ENCODE measurements around the gene DBH. TPM values are rescaled to one million over a fixed set of nuclear protein-coding genes. Genes with fewer than 3 reads are reported as not detected.

DBH gene
- total and polyA plus RNA-seq, 2 of the 13 experiments (the other 11 are each of a cell fraction or from before 2014, with no cell fraction given) = not detected

DNA sequence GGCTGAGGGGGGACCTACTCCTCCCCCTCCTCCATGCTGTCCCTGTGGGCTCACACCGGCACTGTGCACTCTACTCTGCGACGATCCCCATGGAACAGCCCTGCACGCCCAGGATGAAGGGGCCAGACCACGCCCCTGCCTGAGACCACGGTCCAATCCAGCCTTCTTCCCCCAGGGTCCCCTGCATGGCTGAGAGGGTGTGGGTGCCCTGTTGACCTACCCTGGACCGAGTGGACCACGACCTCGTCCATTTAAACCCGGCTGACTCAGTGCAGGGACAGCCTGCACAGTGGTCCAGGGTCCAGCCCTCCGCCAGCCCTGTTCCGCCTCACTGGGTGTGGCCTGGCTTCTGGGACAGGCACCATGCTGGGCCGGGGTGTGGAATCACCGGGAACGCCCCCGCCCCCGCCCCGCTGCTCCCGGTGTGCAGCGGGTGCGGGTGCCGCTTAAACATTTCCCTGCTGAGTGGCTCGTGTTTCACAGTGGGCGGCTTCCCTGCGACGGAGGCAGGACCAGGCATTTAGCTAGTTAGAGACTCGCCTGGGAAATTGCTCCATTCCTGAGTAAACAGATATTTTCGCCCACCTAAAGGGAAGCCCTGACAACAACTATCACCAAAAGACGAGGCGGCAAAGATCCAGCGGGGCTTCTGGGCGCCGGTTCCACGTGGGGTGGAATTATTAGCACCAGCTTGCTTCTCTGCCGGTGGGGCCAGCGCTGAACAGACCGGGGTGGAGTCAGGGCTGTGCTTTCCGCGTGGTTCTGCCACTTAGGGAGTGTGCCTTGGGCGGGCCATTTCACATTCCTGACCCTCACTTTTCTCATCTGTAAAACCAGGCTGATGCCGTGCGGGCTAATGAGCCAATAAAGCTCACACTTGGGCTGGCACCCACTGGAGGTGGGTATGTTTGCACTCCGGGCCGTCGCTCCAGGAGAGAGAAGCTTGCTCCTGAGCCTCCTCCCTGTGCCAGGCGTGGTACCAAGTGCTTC is 22.6 kb downstream of the DBH start (continued):
- TF ChIP-seq, protein P1, sequence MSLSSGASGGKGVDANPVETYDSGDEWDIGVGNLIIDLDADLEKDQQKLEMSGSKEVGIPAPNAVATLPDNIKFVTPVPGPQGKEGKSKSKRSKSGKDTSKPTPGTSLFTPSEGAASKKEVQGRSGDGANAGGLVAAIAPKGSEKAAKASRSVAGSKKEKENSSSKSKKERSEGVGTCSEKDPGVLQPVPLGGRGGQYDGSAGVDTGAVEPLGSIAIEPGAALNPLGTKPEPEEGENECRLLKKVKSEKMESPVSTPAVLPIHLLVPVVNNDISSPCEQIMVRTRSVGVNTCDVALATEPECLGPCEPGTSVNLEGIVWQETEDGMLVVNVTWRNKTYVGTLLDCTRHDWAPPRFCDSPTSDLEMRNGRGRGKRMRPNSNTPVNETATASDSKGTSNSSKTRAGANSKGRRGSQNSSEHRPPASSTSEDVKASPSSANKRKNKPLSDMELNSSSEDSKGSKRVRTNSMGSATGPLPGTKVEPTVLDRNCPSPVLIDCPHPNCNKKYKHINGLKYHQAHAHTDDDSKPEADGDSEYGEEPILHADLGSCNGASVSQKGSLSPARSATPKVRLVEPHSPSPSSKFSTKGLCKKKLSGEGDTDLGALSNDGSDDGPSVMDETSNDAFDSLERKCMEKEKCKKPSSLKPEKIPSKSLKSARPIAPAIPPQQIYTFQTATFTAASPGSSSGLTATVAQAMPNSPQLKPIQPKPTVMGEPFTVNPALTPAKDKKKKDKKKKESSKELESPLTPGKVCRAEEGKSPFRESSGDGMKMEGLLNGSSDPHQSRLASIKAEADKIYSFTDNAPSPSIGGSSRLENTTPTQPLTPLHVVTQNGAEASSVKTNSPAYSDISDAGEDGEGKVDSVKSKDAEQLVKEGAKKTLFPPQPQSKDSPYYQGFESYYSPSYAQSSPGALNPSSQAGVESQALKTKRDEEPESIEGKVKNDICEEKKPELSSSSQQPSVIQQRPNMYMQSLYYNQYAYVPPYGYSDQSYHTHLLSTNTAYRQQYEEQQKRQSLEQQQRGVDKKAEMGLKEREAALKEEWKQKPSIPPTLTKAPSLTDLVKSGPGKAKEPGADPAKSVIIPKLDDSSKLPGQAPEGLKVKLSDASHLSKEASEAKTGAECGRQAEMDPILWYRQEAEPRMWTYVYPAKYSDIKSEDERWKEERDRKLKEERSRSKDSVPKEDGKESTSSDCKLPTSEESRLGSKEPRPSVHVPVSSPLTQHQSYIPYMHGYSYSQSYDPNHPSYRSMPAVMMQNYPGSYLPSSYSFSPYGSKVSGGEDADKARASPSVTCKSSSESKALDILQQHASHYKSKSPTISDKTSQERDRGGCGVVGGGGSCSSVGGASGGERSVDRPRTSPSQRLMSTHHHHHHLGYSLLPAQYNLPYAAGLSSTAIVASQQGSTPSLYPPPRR (CRISPR knock-in tag; IDR thresholded peaks at IDR 0.05; ENCODE audit: borderline replicate concordance) = peak; percentile 86
- TF ChIP-seq ZNF350 (CRISPR knock-in tag; IDR thresholded peaks at IDR 0.05; ENCODE audit: borderline replicate concordance, low read depth) (no peak; the same call in 1 of the 2 replicates), ZSCAN31 (CRISPR knock-in tag; IDR thresholded peaks at IDR 0.05; ENCODE audit: low read depth) (no peak), IKZF4 (CRISPR knock-in tag; IDR thresholded peaks at IDR 0.05; ENCODE audit: borderline replicate concordance, low read depth, not compliant biosample characterization) (peak; percentile 52), ZNF441 (CRISPR knock-in tag; IDR thresholded peaks at IDR 0.05; ENCODE audit: borderline replicate concordance) (peak; percentile 33; the same call in 1 of the 2 replicates), ZFP36L1 (CRISPR knock-in tag; IDR thresholded peaks at IDR 0.05) (peak; percentile 76; the same call in 1 of the 2 replicates), SP2 (CRISPR knock-in tag; IDR thresholded peaks at IDR 0.05) (peak; percentile 40; the same call in 1 of the 2 replicates), GATAD2A (CRISPR knock-in tag; IDR thresholded peaks at IDR 0.05) (peak; percentile 78), TCF7 (IDR thresholded peaks at IDR 0.05; ENCODE audit: low read depth) (no peak), ZNF383 (CRISPR knock-in tag; IDR thresholded peaks at IDR 0.05; ENCODE audit: borderline replicate concordance) (peak; percentile 96; the same call in 1 of the 2 replicates), PRPF4 (IDR thresholded peaks at IDR 0.05; ENCODE audit: low read depth, low read length, poor library complexity, severe bottlenecking) (no peak), ZNF263 (CRISPR knock-in tag; IDR thresholded peaks at IDR 0.05) (peak; percentile 35; the same call in 1 of the 2 replicates), HOXA3 (CRISPR knock-in tag; IDR thresholded peaks at IDR 0.05) (peak; percentile 79), ZFX (CRISPR knock-in tag; IDR thresholded peaks at IDR 0.05; ENCODE audit: low read depth) (peak; percentile 40; the same call in 1 of the 2 replicates)
- TF ChIP-seq, protein P2, sequence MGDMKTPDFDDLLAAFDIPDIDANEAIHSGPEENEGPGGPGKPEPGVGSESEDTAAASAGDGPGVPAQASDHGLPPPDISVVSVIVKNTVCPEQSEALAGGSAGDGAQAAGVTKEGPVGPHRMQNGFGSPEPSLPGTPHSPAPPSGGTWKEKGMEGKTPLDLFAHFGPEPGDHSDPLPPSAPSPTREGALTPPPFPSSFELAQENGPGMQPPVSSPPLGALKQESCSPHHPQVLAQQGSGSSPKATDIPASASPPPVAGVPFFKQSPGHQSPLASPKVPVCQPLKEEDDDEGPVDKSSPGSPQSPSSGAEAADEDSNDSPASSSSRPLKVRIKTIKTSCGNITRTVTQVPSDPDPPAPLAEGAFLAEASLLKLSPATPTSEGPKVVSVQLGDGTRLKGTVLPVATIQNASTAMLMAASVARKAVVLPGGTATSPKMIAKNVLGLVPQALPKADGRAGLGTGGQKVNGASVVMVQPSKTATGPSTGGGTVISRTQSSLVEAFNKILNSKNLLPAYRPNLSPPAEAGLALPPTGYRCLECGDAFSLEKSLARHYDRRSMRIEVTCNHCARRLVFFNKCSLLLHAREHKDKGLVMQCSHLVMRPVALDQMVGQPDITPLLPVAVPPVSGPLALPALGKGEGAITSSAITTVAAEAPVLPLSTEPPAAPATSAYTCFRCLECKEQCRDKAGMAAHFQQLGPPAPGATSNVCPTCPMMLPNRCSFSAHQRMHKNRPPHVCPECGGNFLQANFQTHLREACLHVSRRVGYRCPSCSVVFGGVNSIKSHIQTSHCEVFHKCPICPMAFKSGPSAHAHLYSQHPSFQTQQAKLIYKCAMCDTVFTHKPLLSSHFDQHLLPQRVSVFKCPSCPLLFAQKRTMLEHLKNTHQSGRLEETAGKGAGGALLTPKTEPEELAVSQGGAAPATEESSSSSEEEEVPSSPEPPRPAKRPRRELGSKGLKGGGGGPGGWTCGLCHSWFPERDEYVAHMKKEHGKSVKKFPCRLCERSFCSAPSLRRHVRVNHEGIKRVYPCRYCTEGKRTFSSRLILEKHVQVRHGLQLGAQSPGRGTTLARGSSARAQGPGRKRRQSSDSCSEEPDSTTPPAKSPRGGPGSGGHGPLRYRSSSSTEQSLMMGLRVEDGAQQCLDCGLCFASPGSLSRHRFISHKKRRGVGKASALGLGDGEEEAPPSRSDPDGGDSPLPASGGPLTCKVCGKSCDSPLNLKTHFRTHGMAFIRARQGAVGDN (CRISPR knock-in tag; IDR thresholded peaks at IDR 0.05) = peak; percentile 89
- TF ChIP-seq, protein P3, sequence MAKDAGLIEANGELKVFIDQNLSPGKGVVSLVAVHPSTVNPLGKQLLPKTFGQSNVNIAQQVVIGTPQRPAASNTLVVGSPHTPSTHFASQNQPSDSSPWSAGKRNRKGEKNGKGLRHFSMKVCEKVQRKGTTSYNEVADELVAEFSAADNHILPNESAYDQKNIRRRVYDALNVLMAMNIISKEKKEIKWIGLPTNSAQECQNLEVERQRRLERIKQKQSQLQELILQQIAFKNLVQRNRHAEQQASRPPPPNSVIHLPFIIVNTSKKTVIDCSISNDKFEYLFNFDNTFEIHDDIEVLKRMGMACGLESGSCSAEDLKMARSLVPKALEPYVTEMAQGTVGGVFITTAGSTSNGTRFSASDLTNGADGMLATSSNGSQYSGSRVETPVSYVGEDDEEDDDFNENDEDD (CRISPR knock-in tag; IDR thresholded peaks at IDR 0.05; ENCODE audit: borderline replicate concordance) = peak; percentile 58; the same call in 1 of the 2 replicates
- TF ChIP-seq, protein P4, sequence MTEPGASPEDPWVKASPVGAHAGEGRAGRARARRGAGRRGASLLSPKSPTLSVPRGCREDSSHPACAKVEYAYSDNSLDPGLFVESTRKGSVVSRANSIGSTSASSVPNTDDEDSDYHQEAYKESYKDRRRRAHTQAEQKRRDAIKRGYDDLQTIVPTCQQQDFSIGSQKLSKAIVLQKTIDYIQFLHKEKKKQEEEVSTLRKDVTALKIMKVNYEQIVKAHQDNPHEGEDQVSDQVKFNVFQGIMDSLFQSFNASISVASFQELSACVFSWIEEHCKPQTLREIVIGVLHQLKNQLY (CRISPR knock-in tag; IDR thresholded peaks at IDR 0.05) = peak; percentile 40; the same call in 1 of the 2 replicates

Measured in HepG2 (cell line).